TTC549 (cell line): ENCODE data around the gene RAPGEF2.
"Not testable (repeated sequence)": the region's sequence is repeated elsewhere in the genome, so short reads cannot be mapped to it uniquely, and the experiment has no call there.

ENCODE experiments used
- FAIRE-seq: peaks from 2 replicates; lab custom pipeline; 2012; peaks lifted over from hg19 to GRCh38; lab: Jason Lieb, UNC

The RAPGEF2 gene

DNA sequence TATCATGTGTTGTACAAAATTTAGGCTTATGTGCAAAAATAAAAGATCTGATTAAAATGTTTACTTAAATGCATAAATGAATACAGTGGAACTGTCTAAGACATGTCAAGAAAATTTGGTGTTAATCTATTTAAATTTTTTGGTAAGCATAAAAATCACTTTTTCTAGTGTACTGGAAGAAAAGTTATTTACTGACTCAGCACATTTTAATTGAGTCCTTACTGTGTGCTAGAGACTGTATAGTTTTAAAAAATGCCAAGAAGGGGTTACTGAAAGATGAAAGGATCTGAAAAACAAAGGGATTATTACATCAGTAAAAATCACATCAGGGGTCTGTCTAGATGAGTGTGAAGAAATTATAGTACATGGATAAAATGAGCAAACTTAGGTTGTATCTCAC lies 60.6 kb downstream of the RAPGEF2 start:
- FAIRE-seq, result no peak

DNA sequence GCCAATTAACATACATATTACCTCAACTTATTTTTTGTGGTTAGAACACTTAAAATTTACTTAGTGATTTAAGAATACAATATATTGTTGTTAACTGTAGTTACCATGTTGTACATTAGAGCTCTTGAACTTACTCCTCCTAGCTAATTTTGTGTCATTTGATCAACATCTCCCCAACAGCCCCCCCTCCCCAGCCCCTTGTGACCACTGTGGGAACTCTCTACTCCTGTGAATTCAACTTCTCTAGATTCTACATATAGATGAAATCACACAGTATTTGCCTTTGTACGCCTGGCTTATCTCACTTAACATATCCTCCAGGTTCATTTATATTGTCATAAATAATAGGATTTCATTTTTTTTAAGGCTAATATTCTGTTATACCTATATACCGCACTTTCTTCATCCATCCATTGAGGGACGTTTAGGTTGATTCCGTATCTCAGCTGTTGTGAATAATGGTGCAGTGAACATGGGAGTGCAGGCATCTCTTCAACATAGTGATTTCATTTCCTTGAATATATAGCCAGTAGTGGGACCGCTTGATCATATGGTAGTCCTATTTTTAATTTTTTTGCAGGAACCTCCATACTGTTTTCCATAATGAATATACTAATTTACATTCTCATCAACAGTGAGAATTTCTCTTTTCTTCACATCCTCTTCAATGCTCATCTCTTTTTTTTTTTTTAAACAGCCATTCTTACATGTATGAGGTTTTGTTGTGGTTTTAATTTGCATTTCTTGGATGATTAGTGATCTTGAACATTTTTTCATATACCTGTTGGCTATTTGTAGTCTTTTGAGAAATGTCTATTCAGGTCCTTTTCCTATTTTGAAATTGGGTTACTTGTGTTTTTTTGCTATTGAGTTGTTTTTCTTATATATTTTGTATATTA lies 66.8 kb downstream of the RAPGEF2 start:
- no peak for FAIRE-seq

DNA sequence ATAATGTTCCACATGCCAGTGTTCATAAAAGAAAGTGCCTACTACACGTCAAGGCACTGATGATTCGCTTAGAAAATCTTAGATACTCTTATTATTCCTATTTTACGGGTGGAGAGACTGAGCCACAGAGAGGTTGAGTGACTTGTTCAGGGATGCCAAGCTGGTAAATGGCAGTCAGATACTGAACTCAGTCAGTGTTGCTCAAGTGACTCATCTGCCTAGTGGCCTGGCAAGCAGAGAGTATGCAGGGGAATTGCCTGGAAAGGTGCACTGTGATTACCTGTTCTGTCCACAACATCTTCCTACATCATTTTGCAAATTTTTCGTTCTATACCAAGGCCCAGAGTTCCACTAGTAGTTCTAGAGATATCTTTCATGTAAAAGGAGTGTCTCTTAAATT lies 68.4 kb downstream of the RAPGEF2 start:
- no peak for FAIRE-seq

DNA sequence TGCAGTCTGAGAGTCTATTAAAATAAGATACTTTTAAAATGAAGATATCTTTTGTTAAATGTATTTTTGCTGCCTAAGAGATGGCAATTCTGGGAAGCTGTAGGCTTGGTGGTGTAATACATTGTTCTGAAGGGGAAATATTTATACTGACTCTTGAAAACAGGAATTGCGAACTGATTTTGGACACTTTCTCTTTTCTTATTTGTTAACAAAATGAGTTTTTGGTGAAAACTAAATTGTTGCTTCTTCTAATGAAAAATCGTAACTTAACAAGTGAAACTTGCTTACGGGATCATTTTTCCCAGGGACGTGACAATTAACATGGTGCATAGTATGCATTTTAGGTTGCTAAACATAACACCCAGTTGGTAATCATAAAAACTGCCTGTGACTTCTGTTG lies 71.0 kb downstream of the RAPGEF2 start:
- FAIRE-seq, result no peak

DNA sequence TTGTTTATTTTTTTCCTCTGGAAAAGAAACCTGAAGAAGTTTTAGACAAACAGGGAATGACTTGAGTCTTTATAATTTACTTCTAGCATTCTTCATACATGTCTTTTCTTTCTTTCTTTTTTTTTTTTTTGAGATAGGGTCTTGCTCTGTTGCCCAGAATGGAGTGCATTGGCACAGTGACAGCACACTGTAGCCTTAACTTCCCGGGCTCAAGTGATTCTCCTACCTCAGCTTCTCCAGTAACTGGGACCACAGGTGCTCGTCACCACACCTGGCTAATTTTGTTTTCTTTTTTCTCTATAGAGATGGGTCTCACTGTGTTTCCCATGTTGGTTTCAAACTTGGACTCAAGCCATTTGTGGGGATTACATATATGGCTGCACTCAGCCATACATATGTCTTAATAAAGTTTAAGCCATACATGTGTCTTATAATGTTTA lies 71.8 kb downstream of the RAPGEF2 start:
- FAIRE-seq, result no peak

DNA sequence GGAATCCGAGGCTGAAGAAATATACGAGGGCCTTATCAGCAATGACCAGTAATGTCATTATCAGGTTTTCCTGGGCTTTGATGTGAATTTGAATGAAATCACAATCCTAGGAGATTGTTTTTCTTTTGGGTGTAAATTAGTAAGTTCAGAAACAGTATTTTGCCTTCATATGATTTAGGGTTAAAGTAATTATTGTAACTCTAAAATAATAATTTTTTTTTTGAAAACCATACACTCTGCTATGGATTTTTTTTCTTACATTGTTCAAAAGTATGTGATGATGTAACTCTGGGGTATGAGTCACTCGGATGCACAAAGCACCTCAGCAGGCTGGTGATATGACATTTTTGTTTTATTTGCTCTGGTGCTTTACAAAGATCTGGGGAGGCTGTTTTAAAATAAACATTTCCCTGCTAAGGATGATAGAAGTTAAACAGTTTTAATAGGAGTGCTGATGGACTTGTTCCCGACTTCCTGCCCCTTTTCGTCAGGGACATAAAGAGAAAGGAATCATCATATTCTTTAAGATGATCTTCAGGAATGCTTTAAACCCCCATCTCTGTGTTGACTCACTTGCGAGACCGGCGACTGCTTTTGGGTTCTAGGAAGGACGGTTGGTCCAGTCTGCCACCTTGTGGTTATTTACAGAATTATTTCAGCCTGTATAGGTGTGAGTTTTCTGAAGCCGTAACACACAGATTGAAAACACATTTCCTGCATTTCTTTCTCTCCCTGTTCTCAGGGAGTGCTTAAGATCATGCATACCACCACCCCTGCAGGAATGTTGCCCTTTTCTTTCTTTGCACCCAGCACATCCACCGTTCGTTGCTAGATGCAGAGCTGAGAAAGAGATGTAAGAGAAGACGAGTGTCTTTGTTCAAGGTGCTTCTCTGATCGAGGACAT lies 72.5 kb downstream of the RAPGEF2 start:
- peak; percentile 93 for FAIRE-seq

DNA sequence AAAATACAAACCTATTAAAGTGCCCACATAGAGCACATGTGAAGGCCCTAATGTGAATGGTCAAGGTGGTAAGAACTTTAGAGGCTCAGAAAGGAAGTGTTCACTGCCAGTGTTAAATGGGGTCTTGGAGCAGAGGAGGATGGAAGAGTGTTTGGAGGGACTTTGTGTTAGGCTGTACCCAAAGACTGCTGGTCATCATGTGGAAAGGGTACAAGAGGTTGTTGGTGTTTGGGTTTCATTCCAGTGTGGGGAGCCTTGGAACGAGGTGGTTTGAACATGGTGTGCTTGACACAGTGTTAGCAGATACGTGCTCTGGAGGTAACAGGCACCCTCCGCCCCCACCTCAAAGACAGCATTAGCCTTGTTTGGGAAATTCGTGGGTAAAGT lies 73.1 kb downstream of the RAPGEF2 start:
- no peak for FAIRE-seq

DNA sequence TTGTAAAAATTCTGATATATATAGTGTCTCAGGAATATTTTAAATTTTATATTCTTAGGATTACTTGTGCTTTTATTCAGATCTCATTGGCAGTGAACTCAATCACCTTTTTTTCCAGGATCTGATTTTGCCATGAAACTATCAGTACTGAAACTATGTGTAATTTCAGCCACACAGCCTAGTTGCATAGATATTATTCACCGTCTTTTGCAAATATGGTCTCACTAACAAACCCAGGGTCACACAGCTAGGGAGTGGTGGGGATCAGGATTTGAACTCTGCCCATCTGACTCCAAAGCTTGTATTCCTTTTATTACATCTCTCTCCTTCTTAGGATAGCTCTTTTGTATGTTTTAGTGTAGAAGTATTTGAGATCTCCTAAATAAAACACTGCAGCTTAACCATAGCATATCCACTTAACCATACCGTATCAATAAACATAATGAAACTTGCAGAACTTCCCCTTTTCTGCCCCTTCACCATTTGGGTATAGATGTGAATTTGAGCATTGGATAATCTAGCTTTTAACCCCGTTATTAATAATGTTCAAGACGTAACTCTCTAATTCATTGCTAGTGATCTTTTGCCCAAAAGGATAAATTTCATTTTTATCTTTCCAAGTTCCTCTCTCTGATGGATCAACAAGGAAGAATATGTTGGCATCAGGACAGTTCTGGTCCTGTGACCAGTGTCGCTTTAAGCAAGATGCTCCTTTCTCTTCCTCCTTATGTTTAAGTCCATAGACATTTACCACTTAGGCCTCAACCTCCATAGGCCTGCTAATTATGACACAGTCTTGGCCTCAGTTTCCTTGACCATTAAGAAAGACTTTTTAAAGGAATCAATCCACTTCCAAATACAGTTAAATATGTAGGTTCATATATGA lies 74.6 kb downstream of the RAPGEF2 start:
- FAIRE-seq, result no peak

DNA sequence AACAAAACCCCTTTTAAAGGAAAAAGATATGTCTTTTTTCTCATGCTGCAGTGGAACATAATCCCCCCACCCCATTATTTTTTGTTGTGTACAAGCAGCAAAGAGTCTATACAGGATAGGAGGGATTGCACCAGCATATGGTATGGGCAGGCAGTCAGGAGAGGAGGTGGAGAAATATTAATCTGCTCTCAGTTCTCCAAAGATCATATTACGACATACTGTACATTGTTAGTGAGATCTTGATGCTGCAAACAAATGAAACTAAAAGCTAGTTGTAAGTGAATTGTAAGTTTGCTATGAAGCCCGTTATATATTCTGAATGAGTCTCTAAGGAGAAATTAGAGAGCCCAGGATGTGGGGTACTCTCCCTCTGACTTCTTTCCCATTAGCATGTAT lies 75.3 kb downstream of the RAPGEF2 start:
- no peak for FAIRE-seq

DNA sequence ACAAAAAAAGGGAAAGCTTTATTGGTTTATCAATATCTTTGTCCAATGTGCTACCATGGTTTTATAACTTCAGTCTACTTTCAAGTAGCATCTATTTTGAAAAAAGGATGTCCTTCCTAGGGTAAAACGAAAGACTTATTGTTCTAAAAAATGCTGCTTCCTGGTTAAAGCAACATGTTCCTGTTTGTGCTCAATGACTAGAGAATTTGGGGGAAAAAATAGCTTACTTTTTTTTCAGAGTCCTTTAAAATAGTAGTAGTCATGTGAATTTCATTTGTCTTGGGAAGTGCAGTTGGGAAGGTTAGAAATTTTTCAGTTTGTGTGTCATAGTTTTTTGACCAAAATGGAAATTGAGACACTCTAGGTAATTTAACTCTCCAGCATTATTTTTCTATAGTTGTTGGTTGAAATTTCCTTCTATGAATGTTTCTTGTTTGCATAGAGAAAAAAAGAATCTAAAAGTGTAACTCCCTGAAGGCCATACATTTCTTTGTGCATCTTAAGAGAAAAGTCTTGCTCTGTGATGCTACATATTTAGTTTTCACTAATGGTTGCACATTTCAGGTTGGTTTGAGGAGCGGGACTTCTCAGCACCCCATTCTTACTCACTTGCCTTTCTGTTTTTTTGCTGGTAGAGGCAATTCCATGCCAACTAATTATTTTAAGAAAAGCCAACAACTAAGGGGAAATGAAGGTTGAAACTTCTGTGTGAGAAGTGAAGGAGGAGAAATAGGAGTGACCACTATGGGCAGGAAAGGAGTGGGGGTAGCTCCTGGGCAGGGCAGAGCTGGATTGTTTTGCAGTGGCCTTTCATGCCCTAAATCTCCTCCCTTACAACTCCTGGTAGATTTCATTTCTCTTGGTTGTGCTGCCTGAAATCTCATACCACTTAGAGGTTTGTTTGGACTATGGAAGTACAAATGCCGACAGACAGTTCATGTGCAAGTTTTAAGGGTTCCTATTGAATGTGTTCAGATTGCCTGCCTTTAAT lies 76.4 kb downstream of the RAPGEF2 start:
- no peak for FAIRE-seq

DNA sequence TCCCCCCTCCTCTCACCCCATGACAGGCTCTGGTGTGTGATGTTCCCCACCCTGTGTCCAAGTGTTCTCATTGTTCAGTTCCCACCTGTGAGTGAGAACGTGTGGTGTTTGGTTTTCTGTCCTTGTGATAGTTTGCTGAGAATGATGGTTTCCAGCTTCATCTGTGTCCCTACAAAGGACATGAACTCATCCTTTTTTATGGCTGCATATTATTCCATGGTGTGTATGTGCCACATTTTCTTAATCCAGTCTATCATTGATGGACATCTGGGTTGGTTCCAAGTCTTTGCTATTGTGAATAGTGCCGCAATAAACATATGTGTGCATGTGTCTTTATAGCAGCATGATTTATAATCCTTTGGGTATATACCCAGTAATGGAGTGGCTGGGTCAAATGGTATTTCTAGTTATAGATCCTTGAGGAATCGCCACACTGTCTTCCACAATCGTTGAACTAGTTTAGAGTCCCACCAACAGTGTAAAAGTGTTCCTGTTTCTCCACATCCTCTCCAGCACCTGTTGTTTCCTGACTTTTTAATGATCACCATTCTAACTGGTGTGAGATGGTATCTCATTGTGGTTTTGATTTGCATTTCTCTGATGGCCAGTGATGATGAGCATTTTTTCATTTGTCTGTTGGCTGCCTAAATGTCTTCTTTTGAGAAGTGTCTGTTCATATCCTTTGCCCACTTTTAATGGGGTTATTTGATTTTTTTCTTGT lies 81.2 kb downstream of the RAPGEF2 start:
- not testable (repeated sequence) for FAIRE-seq

DNA sequence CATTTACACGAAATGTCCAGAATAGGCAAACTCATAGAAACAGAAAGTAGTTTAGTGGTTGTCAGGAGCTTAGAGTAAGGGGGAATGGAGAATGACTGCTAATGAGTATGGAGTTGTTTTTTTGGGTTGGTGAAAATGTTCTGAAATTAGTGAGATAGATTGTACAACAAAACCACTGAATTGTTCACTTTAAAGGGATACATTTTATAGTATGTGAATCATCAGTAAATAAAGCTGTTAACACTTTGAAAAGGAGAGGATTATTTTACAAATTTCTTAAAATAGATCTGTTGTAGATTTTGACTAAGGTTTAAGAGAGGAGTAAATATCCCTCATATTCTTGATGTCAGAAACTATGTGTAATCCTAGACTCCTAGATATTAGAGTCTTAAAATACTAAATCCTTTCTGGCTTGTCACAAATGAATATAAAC lies 82.7 kb downstream of the RAPGEF2 start:
- no peak for FAIRE-seq

DNA sequence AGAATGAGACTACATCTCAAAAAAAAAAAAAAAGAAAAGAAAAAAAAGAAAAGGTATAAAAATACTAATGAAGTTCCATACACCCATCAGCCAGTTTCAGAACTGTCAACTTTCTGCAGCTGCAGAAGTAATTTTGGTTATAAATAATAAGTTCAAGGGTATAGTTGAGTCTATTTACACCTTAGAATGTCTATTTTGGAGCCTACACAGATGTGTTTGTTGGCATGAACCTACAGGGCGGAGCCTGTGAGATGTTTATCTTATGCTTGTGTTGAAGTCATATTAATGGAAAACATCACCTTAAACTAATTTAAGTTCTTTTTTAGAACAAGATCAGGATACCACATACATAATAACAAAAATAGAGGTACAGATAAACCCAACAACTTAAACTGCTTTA lies 85.8 kb downstream of the RAPGEF2 start:
- FAIRE-seq, result no peak

DNA sequence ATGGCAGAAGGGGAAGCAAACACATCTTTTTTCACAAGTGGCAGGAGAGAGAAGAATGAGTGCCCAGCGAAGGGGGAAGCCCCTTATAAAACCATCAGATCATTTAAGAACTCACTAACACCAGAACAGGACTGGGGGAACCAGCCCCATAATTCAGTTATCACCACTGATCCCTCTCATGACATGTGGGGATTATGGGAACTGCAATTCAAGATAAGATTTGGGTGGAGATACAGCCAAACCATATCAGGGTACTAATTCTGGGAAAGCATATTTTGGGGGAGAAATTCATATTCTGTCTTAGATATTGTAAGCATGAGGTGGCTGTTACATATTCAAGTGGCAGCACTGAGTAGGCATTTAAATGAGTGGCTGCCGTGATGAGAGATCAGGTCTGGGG lies 87.8 kb downstream of the RAPGEF2 start:
- FAIRE-seq, result no peak

DNA sequence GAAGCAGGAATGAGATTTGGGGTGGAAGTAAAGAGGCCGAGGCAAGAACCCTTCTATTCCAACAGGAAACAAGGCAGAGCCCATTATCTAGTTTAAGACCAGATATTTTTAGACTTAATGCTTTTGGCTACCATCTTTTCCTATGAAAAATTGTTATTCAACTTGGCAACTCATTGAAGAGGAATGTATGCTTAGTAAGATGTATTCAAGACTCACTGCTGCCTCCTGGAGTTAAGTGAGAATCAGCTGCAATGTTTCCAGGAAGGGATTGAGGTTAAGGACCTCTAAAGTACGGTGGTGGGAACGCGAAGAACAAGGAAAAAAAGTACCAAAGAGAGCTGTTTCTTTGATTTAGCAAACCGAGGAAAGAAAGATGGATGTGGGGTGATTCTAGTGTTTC lies 89.1 kb downstream of the RAPGEF2 start:
- FAIRE-seq, result peak; percentile 26

DNA sequence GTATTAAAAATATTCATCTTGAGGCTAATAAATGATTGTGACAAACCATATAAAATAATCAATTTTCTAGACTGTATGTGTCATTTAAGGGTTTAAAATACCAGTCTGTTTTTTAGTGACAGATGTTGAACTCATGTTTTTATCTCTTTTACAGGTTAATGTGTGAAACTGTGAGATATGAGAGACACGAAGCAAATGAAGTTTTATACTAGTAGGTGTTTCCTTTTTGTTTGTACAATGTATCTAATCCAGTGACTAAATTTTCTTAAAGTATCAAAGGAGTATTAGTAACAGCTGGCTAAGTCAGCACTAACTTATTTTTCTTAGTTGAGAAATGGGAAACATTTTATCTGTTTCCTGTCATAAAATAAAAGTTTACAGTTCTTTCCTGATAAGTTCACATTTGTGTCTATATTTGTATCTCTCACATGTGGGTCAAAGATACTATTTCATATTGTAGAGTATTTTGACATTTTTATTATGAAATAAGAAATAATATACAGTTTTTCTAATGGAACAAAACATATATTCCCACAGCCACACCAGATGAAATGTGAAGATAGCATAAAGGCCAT lies 90.3 kb downstream of the RAPGEF2 start:
- FAIRE-seq, result no peak

DNA sequence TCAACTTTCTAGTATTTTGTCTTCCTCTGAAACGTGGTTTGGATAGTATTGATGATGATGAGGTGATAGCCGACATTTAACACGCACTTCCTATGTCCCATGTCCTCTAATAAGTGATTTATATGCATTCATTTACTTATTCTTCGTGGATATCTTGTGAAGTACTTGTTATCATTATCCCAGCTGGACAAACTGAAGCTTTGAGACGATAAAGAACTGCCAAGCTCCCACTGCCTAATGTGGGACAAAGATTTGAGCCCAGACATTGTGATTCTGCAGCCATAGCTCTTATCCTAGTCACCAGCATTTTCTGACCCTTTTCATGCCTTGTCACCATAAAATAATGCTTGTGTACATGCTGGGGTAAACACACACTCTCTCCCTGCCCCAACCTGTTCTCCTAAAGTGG lies 92.5 kb downstream of the RAPGEF2 start:
- no peak for FAIRE-seq

DNA sequence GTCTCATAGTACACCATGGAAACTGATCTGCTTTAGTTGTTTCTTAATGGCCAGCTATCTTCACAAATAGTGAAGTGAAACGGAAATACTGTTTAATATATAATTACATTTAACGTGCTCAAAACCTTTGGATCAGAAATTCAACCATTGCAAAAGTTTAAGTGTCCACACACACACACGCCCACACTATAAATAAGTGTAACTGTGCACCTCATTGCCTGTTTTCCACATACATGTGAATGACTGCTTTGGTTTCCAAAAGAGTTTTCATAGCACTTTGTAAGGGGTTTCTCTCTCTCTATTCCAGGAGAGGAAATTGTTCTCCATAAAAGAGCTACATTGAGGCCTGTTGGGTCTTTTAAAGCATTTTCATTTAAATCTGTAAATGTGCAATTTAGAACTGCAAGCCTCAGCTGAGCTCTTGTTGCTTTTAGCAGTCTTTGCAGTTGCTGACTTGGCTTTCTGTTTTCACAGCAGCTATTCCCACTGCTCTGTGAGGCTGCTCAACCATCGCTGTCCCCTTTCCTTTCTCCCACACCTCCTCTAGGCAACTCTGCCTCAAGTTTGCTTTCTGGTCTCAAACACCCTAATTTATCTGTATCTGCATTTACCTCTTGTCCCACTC lies 94.5 kb downstream of the RAPGEF2 start:
- no peak for FAIRE-seq

DNA sequence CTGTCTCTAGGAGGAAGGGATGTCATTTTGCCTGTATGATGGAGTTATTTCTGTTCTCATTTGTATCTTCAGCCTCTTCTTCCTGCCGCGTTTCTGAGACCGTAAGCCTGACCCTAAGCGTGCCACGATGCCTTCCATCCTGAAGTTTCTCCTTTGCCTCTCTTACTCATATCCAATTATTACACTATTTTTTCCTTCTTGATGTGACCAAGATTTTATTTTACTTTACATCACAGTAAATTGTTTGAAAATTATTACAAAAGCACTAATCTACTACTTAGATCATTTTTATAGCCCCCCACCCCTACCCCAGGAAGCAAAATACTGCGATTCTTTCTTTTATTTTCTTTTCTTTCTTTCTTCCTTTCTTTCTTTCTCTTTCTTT lies 95.0 kb downstream of the RAPGEF2 start:
- FAIRE-seq, result no peak
